Osteoblast (primary cell): ENCODE measurements around the gene RAB11FIP5. TPM values are rescaled to one million over a fixed set of nuclear protein-coding genes. Genes with fewer than 3 reads are reported as not detected.
A peak's percentile ranks its signal among the peaks of the same experiment; 100 is the strongest.
"Not testable (repeated sequence)": the region's sequence is repeated elsewhere in the genome, so short reads cannot be mapped to it uniquely, and the experiment has no call there.

ENCODE experiments used
- DNase-seq: peaks from one replicate; pipeline ENCODE4 v3.0.0; 2011; ENCODE audit warnings: low spot score, mixed read lengths; ENCODE audit not compliant: insufficient read length; ENCODE audit errors: missing footprints
- H2AFZ ChIP-seq: 2 replicates; pipeline ENCODE4 v1.6.0; 2011; ENCODE audit warnings: mild to moderate bottlenecking, low read length
- H3K27ac ChIP-seq: 2 replicates; pipeline ENCODE4 v1.5.1; 2011; ENCODE audit warnings: mild to moderate bottlenecking, low read depth, low read length, moderate library complexity
- H3K27me3 ChIP-seq: 2 replicates; pipeline ENCODE4 v1.6.0; 2012; ENCODE audit warnings: mild to moderate bottlenecking, control low read depth, inconsistent platforms, low read length, moderate library complexity; ENCODE audit not compliant: insufficient read depth
- H3K36me3 ChIP-seq: 2 replicates; pipeline ENCODE4 v1.5.1; 2011; ENCODE audit warnings: mild to moderate bottlenecking, low read length, control low read depth, moderate library complexity; ENCODE audit not compliant: insufficient read depth
- H3K4me1 ChIP-seq: 2 replicates; pipeline ENCODE4 v1.5.1; 2011; ENCODE audit warnings: mild to moderate bottlenecking, low read length, control low read depth, moderate library complexity; ENCODE audit not compliant: insufficient read depth
- H3K4me2 ChIP-seq: 2 replicates; pipeline ENCODE4 v1.6.0; 2011; ENCODE audit warnings: mild to moderate bottlenecking, low read length; ENCODE audit not compliant: insufficient read depth
- H3K4me3 ChIP-seq: fragments of 200-600 bp; sonication (generic); 3 replicates; pipeline ENCODE4 v1.5.1; 2012; ENCODE audit warnings: mild to moderate bottlenecking, low read length, inconsistent platforms; ENCODE audit not compliant: insufficient read depth
- H3K79me2 ChIP-seq: 2 replicates; pipeline ENCODE4 v1.6.0; 2012; ENCODE audit warnings: mild to moderate bottlenecking, low read length, control low read depth, inconsistent platforms; ENCODE audit not compliant: insufficient read depth
- H3K9me3 ChIP-seq: 2 replicates; pipeline ENCODE4 v1.5.1; 2011; ENCODE audit warnings: low read depth, low read length, control low read depth
- H4K20me1 ChIP-seq: 2 replicates; pipeline ENCODE4 v1.6.0; 2012; ENCODE audit warnings: mild to moderate bottlenecking, low read length, control low read depth; ENCODE audit not compliant: insufficient read depth
- CTCF ChIP-seq: IDR thresholded peaks from 2 replicates; pipeline ENCODE4 v1.5.1; 2011; ENCODE audit warnings: mild to moderate bottlenecking, low read depth, low read length, moderate library complexity; ENCODE audit errors: extremely low read depth
- total RNA-seq: library from RNA; depleted of rRNA; stranded (reverse); fragments of >200 nt; gene quantifications from 2 replicates; pipeline ENCODE4 v1.2.3, GENCODE V29; 2012

The RAB11FIP5 gene
- total RNA-seq, 1 donor: 59.0 TPM

- Histone ChIP-seq H3K36me3 (peaks cover 6% of the 10 kb centered on the region), H2AFZ (no peak overlapping the region), H3K27ac (no peak overlapping the region), H3K27me3 (no peaks in the 10 kb centered on the region), H3K4me3 (peak overlapping the region; percentile 93), H3K4me2 (peak overlapping the region; percentile 99), H3K79me2 (peaks cover 54% of the 10 kb centered on the region), H3K4me1 (peaks cover 31% of the 10 kb centered on the region), H4K20me1 (no peaks in the 10 kb centered on the region), H3K9me3 (no peaks in the 10 kb centered on the region)
- no peak for TF ChIP-seq CTCF
- DNase-seq: peak; percentile 64
Measured at GRCh38 chr2:73069041-73069854, 43.5 kb downstream of the RAB11FIP5 start.

GRCh38 chr2:73068147-73068546 lies 44.6 kb downstream of the RAB11FIP5 start:
- Histone ChIP-seq H3K36me3 (no peaks in the 10 kb centered on the region), H3K27me3 (no peaks in the 10 kb centered on the region), H2AFZ (no peak overlapping the region), H3K4me1 (peaks cover 42% of the 10 kb centered on the region), H3K4me3 (no peak overlapping the region), H3K4me2 (no peak overlapping the region), H3K79me2 (peaks cover 54% of the 10 kb centered on the region), H3K9me3 (no peaks in the 10 kb centered on the region), H4K20me1 (no peaks in the 10 kb centered on the region), H3K27ac (no peak overlapping the region)
- TF ChIP-seq CTCF: no peak
- no peak for DNase-seq

GRCh38 chr2:73067043-73067442 lies 45.7 kb downstream of the RAB11FIP5 start:
- no peaks in the 10 kb centered on the region for H3K27me3 ChIP-seq
- H3K9me3 ChIP-seq: no peaks in the 10 kb centered on the region
- no peak overlapping the region for H3K27ac ChIP-seq
- no peaks in the 10 kb centered on the region for H4K20me1 ChIP-seq
- DNase-seq: no peak
- TF ChIP-seq CTCF: no peak
- H3K4me1 ChIP-seq: peaks cover 49% of the 10 kb centered on the region
- no peak overlapping the region for H3K4me3 ChIP-seq
- peaks cover 63% of the 10 kb centered on the region for H3K79me2 ChIP-seq
- H2AFZ ChIP-seq: no peak overlapping the region
- H3K4me2 ChIP-seq: no peak overlapping the region
- no peaks in the 10 kb centered on the region for H3K36me3 ChIP-seq

GRCh38 chr2:73065070-73065469 lies 47.7 kb downstream of the RAB11FIP5 start:
- not testable (repeated sequence) for H2AFZ ChIP-seq, H4K20me1 ChIP-seq, H3K27me3 ChIP-seq, H3K9me3 ChIP-seq, DNase-seq, H3K36me3 ChIP-seq, H3K4me2 ChIP-seq, H3K4me3 ChIP-seq
- Histone ChIP-seq H3K4me1 (peaks cover 46% of the 10 kb centered on the region), H3K79me2 (peaks cover 62% of the 10 kb centered on the region), H3K27ac (peak overlapping the region; percentile 90)
